NOMO-1 treated with DMSO at 0.1 percent for 48 hours (cell line): Measurements from ENCODE around the gene SMC1B.
"Not testable (repeated sequence)": the region's sequence is repeated elsewhere in the genome, so short reads cannot be mapped to it uniquely, and the experiment has no call there.

ENCODE experiments used
- DNase-seq: peaks from one replicate; lab custom pipeline; 2025; ENCODE audit not compliant: unreplicated experiment; lab: John Stamatoyannopoulos, UW

The SMC1B gene

DNA sequence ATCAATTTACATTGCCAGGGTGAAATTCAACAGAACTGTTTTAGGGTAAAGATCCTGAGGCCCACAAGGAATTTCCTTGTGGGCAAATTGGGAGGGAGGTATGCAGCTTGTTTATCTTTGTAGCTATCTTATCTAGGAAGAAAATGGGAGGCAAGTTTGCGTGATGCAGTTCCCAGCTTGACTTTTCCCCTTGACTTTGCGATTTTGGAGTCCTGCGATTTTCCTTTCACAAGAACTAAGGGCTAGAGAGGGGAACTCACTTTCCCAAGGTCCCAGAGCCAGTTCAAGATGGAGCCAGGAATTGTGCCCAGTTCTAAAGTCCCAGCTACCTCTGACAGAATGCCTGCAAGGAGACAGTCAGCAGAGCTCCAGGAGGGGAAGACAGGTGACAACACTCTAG is 30.8 kb upstream of the SMC1B start:
- DNase-seq, result no peak

DNA sequence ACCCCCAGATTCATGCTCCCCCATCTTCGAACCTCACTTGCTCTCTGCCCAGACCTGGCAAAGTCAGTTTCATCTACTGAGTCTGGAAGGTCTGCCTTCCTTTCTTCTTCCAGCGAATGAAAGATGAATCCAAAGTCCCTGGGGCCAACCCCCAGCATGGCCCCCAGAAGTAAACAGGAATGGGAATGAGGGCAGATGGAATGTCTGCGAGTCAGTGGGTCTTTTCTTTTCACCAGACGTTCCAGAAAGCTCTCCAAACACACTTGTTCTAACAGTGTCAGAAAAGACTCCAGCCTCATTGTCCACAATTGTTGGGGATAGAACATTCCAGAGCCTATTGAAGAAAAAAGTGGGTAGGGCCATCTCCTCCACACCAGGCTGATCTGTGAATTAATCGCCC is 28.7 kb upstream of the SMC1B start:
- no peak for DNase-seq

DNA sequence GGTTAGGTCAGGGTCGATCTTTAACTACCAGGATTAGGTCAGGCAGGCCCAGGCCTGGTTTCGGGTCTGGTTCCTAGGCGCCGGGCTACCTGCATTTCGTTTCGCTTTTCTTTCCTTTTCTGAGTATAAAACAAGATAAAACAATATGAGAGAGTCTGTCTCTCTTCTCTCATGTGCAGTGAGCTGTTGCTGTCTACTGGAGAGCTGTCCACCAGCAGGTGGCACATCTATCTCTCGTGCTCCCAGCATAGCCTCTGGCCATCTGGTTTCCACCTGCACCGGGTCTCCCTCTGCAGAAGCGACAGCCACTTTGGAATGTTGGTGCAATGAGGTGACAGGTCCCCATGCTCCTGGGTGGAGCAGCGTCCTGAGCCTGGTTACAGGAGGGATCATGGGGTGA is 27.7 kb upstream of the SMC1B start:
- DNase-seq, result peak; percentile 22

DNA sequence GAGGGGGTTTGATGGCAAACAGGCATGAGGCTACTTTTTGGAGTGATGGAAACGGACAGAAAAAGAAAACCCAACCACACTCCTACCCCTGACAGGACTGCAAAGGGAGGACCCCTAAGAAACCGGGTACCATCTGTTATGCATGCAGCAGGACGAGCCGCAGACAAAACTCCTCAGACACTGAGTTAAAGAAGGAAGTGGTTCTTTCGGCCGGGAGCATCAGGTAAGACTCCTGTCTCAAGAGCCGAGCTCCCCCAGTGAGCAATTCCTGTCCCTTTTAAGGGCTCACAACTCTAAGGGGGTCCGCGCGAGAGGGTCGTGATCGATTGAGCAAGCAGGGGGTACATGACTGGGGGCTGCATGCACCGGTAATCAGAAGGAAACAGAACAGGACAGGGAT is 27.3 kb upstream of the SMC1B start:
- not testable (repeated sequence) for DNase-seq

DNA sequence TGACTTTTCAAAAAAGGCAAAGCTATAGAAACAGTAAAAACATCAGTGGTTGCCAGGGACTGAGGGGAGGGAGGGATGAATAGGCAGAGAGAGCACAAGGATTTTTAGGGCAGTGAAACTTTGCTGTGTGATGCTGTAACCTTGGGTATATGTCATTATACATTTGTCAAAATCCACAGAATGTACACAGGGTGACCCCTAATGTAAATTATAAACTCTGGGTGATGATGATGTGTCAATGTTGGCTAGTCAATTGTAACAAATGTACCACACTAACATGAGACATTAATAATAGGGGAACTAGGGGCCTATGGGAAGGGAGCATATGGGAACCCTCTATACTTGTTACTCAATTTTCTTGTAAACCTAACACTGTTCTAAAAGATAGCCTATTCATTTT is 24.9 kb upstream of the SMC1B start:
- no peak for DNase-seq

DNA sequence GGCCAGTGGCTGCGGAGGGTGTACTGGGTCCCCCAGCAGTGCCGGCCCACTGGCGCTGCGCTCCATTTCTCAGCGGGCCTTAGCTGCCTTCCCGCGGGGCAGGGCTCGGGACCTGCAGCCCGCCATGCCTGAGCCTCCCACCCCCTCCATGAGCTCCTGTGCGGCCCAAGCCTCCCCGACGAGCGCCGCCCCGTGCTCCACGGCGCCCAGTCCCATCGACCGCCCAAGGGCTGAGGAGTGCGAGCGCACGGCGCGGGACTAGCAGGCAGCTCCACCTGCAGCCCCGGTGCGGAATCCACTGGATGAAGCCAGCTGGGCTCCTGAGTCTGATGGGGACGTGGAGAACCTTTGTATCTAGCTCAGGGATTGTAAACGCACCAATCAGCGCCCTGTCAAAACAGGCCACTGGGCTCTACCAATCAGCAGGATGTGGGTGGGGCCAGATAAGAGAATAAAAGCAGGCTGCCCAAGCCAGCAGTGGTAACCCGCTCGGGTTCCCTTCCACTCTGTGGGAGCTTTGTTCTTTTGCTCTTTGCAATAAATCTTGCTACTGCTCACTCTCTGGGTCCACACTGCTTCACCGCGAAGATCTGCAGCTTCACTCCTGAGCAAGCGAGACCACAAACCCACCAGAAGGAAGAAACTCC is 23.6 kb upstream of the SMC1B start:
- not testable (repeated sequence) for DNase-seq

DNA sequence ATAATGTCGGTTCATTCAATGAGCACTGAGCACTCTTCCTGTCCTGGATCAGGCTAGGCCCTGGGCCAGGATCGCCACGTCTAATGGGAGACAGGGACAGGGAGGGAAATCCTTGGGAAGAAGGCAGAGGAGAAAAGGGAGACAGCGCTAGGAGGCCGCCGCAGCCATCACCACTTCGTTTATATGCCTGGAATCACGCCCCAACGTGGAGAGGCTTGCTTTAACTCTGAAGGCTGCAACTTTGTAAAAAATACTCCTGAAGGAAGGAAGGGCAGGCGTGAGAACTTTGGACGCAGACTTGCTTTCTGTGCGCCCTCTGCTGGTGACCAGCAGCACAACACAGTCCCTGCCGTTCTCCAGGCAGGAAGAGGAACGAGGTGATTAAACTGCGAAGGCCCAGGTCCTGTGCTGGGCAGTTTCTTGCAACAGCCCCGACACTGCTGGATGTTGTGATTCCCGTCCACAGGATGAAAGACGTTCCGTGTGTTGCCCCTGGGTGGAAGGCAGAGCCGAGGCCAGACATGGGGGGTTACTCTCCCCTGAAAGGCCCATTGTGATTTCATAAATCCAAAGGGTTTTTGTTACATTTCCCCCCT is 22.2 kb upstream of the SMC1B start:
- peak; percentile 87 for DNase-seq

DNA sequence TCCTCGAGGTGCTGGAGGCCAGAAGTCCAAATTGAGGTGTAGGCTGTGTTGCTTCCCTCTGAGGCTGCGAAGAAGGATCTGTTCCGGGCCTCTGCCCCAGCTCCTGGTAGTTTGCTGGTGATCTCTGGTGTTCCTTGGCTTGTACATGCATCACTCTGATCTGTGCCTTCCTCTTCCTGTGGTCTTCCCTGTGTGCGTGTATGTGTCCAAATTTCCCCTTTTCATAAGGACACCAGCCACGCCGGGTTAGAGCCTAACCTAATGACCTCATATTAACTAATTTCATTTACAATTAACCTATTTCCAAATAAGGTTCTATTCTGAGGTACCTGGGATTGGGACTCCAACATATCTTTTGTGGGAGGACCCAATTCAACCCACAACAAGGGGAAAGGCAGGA is 21.6 kb upstream of the SMC1B start:
- no peak for DNase-seq

DNA sequence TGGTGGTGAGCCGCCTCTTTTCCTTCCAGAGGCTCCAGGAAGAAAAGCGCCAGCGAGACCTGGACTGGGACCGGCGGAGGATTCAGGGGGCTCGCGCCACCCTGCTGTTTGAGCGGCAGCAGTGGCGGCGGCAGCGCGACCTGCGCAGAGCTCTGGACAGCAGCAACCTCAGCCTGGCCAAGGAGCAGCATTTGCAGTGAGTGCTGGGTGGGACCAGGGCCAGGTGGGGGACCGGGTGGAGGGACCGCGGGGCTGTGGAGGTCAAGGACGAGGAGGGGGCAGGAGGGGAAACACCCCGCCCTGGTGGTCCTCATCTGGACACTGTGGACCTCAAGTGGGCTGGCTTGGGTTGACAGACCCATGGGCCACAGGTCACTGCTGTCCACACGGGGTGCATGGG is 17.5 kb upstream of the SMC1B start:
- no peak for DNase-seq

DNA sequence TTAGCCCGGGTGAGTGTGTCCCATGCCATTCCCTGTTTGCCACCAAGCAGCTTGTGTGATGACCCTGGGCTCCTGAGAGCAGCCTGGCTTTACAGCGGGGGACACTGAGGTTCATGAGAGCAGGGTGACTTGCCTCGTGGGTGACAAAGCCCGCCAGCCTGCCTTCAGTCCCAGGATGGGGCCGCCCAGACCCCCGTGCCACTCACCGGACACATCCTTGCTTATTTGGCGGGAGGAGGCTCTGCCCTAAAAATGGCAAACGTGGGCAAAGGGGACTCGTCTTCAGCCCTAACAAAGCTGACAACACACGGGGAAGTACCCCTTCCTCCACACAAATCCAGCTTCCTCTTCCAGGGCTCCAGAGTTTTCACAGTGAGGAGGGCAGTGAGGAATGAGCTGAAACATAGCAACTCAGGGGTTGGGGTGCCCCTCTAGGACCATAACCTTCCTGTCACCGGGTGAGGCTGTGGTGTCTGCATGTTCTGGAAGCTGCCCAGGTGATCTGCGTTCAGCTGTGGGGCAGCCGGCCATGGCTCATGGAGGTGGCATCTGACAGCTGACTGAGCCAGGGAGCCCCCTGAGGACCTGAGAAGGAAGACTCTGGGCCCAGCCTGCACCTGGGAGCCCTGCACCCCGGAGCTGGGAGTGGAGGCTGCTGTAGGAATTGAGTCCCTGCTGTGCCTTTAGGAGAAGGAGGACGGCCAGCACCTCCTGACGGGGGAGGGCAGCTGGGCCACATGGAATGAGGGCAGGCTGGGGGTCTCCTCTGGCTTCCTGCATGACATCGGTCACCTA is 16.8 kb upstream of the SMC1B start:
- no peak for DNase-seq

DNA sequence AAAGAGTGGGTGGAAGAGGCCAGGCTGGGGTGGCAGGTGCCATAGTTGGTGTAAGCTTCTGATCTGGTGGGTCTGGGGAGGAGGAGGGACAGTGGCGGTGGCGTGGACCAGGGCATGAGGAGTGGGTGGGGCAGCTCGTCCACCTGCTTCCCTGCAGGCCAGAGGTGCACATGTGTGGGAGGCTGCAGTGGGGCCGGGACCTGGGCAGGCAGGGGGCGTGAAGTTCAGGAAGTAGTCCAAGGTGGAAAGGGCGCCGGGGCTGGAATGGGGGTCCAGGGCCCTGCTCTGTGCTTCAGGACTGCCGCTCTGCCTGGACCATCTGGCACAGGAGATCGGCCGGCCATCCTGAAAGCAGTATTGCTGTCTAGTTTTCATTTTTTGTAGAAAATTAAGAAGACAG is 16.0 kb upstream of the SMC1B start:
- DNase-seq, result no peak

DNA sequence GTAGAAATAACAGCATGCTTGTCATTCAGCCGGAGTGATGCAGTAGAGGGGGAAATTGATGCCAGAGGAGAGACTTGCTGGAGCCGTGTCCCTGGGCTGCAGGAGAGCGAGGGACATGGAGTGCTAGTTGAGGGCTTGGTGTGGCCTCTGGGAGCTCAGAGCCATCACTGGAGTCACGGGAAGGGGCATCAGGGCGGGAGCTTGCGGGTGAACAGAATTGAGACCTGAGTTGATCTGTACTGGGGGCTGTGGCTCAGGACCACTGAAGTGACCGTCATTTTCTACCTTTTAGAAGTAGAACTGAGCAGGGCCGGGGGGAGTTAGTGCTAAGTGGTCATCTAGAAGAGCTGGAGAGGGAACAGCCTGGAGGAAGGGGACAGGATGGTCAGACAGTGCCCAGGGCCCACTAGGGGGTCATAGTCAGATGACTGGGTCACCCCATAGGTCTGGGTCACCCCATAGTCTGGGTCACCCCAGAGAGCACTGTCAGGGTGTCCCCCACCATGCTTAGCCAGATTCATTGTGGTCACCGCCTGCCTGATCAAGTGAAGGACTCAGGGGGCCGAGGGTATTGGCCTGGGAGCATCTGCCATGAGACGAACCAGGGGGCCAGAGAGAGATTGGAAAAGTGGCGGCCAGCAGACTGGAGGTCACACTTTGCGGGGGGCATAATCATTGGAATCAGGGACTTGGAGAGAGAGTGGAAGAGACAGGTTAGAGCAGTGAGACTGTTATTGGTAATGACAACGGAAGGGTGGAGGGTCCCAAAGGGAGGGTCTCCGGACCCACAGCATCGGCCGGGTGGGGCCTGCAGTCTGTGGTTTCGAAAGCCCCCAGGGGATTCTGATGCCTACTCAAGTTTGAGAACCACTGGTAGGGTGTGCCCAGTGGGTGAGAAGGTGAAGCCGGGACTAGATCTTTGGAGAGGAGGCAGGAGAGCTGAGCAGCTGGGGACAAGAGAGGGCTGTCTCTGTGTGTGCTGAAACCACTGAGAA is 15.3 kb upstream of the SMC1B start:
- no peak for DNase-seq

DNA sequence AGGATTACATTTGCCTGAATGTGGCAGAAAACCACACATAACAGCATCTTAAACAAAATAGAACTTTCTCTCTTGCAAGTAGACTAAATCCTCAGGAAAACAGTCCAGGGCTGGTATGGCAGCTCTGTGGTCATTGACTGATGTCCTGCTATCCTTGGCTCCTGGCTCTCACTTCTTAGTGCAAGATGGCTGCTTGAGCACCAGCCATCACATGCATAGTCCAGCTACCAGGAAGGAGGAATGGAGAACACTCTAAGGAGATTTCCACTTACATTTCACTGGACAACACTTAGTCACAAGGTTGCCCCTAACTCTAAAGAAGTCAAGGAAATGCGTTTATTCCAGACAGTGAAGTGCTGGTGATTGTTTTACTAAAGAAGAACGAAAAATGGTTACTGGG is 13.7 kb upstream of the SMC1B start:
- no peak for DNase-seq

DNA sequence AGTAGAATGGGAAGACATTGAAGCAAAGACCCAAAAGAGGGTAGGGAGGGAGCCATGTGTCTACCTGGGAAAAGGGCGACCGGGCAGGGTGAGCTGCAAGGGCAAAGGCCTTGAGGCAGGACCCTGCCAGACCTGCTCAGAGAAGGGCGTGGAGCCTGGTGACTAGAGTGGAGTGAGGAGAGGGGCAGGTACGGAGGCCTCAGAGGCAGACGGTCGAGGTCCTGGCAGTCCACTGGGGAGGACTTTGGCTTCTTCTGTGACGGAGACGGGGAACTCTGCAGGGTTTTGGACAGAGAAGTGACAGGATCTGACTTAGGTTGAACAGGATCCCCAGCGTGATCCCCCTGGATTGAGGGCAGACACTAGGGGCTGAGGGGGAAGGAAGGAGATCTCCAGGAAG is 13.0 kb upstream of the SMC1B start:
- DNase-seq, result no peak

DNA sequence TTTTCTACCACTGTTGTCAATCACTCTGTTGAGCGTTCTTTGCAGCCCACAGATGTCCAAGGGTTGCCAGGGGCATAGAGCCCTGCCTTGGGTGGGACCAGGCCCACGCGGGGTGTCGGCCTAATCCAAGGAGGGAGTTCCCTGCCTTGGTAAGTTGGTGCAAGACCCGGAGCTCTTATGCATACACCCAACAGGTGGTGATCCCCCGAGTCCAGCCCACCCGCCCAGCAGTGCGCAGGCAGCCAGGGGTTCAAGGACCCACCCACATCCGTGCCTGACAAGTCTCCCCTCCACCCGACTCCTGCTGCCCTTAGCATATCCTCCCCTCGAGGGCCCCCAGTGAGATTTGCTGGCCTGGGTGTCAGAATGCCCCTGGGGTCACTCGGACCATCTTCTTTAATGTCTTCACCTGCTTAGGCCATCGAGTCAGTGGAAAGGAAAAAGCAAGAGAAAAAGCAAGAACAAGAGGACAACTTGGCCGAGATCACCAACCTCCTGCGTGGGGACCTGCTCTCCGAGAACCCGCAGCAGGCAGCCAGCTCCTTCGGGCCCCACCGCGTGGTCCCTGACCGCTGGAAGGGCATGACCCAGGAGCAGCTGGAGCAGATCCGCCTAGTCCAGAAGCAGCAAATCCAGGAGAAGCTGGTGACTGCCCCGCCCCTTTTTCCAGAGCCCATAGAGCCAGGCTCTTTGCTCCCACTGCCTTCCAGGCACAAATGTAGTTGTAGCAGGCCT is 12.3 kb upstream of the SMC1B start:
- no peak for DNase-seq

DNA sequence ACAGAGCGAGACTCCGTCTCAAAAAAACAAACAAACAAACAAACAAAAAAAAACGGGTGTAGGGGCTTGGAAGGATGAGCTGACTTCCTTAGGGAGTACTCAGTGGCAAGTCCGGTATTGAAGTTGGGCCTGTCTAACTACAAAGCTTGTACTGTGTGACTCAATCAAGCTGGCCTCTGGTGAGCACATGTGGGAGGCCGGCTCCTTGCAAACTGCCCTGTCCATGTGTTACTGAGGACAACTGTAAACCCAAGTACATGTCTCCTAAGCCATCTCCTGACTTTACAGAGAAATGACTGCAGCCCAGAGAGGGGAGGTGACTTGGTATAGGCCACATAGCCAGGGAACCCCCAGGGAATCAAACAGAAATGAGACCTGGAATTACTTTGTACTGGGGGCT is 11.7 kb upstream of the SMC1B start:
- DNase-seq, result no peak

DNA sequence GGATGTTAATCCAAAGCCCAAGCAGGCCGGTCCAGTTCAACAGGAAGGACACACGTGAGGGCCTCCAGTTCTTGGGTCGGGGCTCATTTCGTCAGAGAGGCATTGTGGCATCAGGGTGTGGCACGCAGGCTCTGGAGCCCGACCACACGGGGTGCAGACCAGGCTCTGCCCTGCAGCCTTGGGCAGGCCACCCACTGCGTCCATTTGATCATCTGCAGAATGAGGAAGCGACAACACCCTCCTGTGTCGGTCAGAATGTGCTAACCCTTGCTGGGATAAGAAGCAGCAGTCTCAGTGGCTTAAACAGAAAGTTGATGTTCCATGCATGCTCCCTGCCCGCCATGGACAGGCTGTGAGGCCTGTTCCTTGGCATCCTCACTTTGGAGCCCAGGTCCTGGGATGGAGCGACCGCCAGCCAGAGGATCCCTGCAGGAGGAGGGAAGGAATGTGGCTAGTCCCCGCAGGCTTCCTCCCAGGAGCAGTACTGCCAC is 10.9 kb upstream of the SMC1B start:
- DNase-seq, result peak; percentile 92

DNA sequence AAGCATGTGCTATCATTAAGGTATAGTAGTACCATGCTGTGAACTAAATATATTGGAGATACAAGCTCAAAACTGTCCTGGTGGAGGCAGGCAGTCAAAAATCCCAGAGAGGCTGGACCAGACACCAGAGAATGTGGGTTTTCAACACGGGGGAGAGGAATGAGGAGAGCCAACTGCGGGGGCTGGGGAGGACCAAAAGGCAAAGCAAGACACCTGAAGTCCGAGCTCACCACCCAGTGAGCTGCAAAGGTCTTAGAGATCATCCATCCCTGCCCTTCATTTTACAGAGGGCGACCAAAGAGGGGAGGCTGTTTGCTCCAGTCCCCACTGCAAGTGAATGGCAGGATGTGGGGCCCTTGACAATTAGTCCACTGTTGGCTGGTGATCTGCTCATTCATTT is 10.1 kb upstream of the SMC1B start:
- no peak for DNase-seq

DNA sequence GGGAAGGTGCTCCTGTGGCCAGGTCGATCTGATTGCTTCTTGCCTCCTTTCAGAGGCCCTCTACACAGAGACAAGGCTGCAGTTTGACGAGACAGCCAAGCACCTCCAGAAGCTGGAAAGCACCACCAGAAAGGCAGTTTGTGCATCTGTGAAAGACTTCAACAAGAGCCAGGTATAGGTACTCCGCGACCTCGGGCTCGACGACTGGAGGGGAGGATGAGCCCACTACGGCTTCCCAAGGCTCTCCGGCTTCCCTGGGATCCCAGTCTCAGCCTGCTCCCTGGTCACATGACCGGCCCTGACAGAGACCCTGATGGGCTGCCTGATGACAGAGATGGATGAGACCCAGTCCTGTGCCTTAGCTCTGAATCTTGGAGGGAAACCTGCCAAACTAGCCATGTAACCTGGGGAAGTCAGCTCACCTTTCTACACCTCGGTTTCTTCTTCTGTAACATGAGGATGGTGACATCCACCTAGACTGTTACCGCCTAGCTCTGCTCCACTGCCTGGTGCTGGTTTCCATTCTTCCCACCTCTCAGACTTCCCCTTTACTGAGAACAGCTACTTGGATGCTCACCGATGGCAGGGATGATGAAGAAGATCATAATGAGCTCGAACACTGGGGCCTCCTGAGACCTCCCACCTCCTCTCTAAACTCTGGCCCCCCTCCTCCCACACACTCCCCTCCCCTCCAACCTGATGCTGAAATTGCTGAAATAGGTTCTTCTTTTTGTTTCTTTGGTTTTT is 9.0 kb upstream of the SMC1B start:
- no peak for DNase-seq
